HepG2 (cell line): ENCODE data around the gene IL10RA.

ENCODE experiments used
- RARG ChIP-seq: sonication (generic); formaldehyde crosslinking; IDR thresholded peaks from 2 replicates; pipeline ENCODE4 v1.4.0; 2020; ENCODE audit warnings: low read depth, mild to moderate bottlenecking, missing genetic modification reagents
- RFX1 ChIP-seq: fragments of 450-650 bp; IDR thresholded peaks from 2 replicates; pipeline ENCODE4 v1.6.1; 2017
- TF ChIP-seq, protein P1 (sequence below): sonication (generic); formaldehyde crosslinking; IDR thresholded peaks from 2 replicates; pipeline ENCODE4 v1.5.0; 2020; ENCODE audit warnings: mild to moderate bottlenecking, missing genetic modification reagents, moderate library complexity
- TF ChIP-seq, protein P2 (sequence below): sonication (generic); formaldehyde crosslinking; IDR thresholded peaks from 2 replicates; pipeline ENCODE4 v1.4.0; 2020; ENCODE audit warnings: missing genetic modification reagents, mild to moderate bottlenecking, borderline replicate concordance

GRCh38 chr11:117941163-117941707, 45.0 kb upstream of the IL10RA start:
- TF ChIP-seq RFX1 (no peak), RARG (no peak)
- TF ChIP-seq, protein P1, sequence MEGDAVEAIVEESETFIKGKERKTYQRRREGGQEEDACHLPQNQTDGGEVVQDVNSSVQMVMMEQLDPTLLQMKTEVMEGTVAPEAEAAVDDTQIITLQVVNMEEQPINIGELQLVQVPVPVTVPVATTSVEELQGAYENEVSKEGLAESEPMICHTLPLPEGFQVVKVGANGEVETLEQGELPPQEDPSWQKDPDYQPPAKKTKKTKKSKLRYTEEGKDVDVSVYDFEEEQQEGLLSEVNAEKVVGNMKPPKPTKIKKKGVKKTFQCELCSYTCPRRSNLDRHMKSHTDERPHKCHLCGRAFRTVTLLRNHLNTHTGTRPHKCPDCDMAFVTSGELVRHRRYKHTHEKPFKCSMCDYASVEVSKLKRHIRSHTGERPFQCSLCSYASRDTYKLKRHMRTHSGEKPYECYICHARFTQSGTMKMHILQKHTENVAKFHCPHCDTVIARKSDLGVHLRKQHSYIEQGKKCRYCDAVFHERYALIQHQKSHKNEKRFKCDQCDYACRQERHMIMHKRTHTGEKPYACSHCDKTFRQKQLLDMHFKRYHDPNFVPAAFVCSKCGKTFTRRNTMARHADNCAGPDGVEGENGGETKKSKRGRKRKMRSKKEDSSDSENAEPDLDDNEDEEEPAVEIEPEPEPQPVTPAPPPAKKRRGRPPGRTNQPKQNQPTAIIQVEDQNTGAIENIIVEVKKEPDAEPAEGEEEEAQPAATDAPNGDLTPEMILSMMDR (CRISPR knock-in tag): no peak
- TF ChIP-seq, protein P2, sequence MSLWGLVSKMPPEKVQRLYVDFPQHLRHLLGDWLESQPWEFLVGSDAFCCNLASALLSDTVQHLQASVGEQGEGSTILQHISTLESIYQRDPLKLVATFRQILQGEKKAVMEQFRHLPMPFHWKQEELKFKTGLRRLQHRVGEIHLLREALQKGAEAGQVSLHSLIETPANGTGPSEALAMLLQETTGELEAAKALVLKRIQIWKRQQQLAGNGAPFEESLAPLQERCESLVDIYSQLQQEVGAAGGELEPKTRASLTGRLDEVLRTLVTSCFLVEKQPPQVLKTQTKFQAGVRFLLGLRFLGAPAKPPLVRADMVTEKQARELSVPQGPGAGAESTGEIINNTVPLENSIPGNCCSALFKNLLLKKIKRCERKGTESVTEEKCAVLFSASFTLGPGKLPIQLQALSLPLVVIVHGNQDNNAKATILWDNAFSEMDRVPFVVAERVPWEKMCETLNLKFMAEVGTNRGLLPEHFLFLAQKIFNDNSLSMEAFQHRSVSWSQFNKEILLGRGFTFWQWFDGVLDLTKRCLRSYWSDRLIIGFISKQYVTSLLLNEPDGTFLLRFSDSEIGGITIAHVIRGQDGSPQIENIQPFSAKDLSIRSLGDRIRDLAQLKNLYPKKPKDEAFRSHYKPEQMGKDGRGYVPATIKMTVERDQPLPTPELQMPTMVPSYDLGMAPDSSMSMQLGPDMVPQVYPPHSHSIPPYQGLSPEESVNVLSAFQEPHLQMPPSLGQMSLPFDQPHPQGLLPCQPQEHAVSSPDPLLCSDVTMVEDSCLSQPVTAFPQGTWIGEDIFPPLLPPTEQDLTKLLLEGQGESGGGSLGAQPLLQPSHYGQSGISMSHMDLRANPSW (CRISPR knock-in tag): no peak
